Measurements from ENCODE around the gene VSX1.

Gene VSX1

GRCh38 chr20:25053255-25054031, 28.5 kb downstream of the VSX1 start:
- peak; percentile 69 for DNase-seq (ENCODE audit: low spot score)

- DNase-seq (ENCODE audit: low spot score) = peak; percentile 79
These were observed 29.4 kb downstream of the VSX1 start for GRCh38 chr20:25052255-25053194.

GRCh38 chr20:25051386-25052155, 30.4 kb downstream of the VSX1 start:
- no peak for DNase-seq (ENCODE audit: low spot score)

DNA sequence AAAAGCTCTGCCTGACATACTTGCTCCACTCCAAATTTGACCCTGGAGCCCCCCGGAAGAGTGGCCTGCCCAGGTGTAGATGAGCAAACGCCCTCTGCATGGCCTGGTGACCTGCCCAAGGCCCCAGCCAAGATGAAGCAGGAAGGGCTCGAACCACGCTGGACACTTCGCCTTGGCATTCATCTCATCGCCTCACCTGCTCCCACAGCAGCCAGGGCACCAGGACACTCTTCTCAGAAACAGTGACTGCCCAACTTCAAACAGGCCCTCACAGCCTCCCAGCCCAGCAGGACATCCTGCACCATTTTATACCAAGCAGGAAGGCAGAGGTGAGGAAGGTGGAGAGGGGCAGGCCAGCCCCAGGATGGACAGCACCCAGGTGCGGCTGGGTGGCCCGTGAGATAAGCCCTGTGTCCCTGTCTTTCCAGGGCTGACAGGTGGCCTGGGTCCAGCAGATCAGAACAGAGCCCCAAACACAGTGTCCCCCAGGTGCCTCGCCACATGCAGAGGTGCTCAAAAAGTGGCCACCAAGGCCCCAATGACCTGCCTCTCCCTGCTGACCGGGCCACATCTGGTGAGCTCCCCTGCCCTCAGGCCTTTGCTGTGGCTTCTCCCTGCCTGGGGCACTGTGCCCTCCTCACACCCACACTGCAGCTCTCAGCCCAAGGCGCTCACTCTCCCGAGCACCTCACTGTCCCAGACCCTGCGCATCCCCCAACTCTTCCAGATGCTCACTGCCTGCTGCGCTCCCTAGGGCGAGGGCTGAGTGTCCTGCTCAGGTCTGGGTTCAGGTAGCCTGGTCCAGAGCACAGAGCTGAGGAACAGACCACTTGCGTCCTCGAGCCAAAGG, 31.2 kb downstream of the VSX1 start:
- no peak for DNase-seq (ENCODE audit: low spot score)

- DNase-seq (ENCODE audit: low spot score) = no peak
These were observed 31.9 kb downstream of the VSX1 start for GRCh38 chr20:25050082-25050481.

DNA sequence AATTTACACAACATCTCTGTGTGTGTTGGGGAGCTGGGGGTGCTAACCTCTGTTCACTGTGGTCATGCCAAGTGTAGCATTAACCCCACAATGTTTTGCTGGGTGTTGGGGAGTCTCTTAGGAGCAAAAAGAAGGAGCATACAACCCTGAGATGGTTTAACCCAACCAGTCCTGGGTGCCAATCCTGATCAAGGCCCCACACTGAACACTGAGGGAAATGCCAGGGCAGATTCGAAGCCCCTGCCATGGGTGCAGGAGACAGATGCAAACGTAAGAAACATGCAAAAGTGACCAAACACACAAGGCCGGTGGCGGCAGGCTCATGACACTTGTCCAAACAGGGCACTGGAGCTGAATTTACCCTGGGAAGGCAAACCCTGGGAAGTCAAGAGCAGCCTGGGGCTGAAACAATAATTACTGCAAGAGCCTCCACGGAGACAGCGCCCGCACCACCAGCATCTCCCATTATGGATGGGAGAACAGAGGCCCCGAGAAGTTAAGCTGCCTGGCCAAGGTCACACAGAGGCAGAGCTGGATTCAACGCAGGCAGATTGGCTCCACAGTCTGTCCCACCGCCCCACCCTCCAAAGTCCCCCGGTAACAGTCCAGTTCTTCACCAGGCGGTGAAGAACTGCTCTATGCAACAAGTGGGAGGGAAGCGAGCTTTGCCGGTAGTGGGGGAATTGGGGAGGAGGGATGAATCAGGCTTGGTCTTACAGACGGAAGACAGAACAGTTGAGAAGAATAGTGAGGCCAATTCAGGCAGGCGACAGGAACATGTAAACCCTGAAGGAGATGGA, 32.5 kb downstream of the VSX1 start:
- DNase-seq (ENCODE audit: low spot score) = no peak

GRCh38 chr20:25048519-25048952, 33.4 kb downstream of the VSX1 start:
- DNase-seq (ENCODE audit: low spot score) = no peak

- DNase-seq (ENCODE audit: low spot score) = no peak
These were observed 34.2 kb downstream of the VSX1 start for GRCh38 chr20:25047766-25048165.

DNA sequence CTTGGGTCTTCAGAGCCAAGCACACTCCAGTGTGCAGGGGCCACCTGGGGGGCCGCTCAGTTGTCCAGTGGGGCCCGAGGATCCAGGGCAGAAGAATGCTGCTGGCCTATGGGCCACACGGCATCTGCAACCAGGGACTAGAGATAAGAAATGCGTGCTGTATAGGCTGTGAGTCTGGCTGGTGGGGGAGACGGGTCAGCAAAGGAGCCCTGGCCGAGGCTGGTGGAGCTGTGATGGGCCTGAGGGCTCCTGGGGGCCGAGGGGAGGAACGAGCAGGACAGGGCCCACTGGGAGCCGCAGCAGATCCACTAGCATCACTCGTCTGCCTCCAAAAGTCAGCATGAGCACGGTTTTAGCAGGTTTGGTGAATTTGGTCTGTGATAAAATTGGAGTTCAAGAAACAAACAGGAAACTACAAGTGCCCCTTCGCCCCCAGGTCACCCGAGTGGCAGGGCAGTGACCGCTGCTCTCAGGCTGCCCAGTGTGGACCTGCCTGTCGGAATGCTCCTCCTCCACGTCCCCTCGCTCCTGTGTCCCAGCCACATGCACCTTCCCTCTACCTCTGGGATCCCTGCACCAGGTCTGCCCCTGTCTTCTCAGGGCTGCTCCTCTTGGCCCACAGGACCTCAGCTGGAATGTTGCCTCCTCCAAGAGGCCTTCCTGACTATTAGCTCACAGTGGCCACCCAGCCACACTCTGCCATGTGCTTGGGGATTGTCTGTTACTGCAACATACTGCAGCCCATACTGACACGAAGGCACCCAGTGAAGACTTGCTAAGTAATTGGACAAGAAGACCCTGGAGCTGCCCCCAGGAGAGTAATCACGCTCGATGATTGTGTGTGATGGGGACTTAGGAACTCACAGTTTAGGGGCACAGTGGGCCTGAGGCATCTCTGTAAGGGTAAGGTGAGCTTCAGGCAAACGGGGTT, 34.9 kb downstream of the VSX1 start:
- no peak for DNase-seq (ENCODE audit: low spot score)

GRCh38 chr20:25046181-25046641, 35.7 kb downstream of the VSX1 start:
- DNase-seq (ENCODE audit: low spot score) = no peak

DNA sequence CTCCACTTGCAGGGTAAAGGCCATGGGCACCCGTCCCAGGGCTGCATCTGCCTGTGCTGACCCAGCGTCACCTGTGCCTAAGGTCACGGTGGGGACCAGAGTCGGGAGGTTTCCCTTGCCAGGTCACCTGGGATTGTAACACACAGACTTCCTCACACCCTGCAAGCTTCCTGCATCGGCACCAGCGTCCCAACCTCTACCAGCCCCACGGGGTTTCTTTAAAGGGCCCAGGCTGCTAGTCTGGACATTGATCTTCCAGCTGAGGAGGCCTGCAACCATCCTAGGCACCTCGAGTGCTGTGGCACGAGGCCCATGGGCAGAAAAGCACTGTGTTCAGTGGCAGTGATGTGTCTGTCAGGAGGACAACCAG, 36.6 kb downstream of the VSX1 start:
- no peak for DNase-seq (ENCODE audit: low spot score)

- no peak for DNase-seq (ENCODE audit: low spot score)
These were observed 37.1 kb downstream of the VSX1 start for GRCh38 chr20:25044660-25045342.

DNA sequence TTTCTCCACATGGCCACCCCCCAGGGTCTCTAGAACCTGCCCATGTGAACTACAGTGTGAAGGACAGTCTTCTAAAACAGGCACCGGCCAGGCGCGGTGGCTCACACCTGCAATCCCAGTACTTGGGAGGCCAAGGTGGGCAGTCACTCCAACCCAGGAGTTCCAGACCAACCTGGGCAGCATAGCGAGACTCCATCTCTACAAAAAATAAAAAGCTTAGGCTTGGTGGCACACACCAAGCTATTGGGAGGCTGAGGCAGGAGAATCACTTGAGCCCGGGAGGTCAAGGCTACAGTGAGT, 37.7 kb downstream of the VSX1 start:
- DNase-seq (ENCODE audit: low spot score) = no peak

DNA sequence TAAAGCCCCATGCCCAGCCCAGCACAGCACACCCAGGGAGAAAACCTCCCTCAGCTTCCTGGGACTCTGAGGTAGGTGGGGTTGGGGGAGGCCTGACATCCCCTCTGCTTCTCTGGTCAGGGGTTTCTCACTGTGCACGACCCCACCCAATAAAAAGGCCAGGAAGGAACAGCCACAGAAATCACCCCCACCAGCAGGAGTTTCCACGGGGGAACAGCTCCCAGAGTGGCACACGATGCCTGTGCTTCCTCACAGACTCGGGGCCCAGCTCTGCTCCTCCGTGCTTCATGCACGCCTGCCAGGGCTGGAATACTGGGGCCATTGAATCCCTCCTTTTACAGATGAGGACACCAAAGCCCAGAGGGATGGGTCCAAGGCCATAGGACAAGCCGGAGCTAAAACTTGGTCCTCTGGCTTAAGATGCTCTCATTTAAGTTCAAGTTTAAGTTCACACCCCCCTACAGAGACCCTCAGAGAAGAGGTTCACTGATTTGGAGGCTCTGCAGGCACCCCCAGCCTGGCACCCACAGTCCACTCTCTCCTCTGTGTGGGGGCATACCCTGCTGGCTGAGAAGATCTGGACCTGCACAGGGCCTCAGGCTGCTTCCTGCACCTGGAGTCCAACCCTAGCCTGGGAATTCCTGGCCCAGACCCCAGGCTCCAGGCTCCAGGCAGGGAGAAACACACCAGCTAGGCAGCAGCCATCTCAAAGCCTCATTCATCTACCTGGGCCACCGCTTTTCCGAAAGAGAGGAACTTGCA, 38.3 kb downstream of the VSX1 start:
- no peak for DNase-seq (ENCODE audit: low spot score)

DNA sequence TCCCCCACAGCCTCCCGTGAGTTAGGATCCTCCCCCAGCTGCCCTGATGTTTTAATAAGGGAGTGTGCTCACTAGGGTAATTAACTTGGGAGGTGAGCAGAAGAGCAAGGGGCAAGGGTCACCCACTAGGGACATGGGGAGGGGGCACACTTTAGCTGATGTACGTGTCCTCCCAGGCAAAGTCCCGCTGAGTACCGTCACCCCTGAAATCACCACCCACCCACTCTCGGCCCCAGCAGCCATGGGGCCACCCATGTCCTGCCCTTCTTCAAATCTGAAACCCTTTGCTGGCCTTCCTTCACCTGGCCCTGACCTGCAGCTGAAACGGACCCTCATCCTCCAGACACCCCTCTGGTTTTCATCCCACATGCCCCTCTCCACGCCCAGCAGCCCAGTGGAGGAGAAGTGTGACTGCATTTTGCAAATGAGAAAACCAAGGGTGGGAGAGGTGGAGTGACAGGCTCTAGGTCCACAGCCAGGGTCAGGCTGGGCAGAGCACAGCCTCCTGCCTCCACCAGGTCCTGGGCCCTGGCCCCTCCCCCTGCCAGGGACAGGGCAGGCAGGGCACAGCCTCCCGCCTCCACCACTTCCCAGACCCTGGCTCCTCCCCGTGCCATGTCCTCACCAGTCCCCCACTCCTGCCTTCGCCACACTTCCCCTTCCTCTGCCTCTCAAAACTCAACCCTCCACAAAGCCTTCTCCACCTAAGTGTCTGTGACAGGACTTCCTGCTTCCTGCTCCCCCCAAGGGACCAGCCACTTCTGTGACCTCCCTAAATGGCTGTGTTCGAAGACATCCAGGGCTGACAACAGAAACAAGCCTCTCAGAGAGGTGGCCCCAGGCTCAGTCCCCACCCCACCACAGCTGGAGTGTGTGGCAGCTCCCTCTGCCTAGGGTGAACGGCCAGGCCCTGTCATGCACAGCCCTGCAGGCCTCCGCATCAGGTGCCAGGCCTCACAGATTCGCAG, 39.1 kb downstream of the VSX1 start:
- DNase-seq (ENCODE audit: low spot score) = no peak

GRCh38 chr20:25041813-25042530, 40.0 kb downstream of the VSX1 start:
- DNase-seq (ENCODE audit: low spot score) = no peak
